HG03558 (cell line): ENCODE data around the gene NUDT16L1.
"Not testable (repeated sequence)": the region's sequence is repeated elsewhere in the genome, so short reads cannot be mapped to it uniquely, and the experiment has no call there.

ENCODE experiments used
- ATAC-seq: cut with Tn5 transposase; IDR thresholded peaks from one replicate; pipeline ENCODE4 v1.9.1; 2021; ENCODE audit warnings: moderate number of reproducible peaks; ENCODE audit not compliant: unreplicated experiment; ENCODE audit errors: extremely low read depth

Gene NUDT16L1

DNA sequence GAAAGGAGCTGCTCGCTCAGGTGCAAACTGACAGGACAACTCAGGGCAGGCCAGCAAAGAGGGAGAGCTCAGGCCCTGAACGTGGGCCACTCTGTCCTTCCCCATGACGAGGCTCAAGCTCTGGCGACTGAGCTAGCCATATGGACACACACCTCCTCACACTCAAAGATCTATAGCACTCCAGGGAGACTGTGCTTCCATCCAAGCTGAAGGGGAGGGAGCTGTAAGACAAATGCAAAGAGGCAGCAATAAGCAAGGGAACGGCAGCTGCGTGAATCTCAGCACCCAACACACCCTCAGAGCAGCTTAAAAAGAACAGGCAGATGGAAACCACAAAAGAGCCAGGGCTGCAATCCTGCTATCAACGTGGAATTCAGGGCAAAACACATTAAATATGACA, 13.5 kb downstream of the NUDT16L1 start:
- no peak for ATAC-seq

DNA sequence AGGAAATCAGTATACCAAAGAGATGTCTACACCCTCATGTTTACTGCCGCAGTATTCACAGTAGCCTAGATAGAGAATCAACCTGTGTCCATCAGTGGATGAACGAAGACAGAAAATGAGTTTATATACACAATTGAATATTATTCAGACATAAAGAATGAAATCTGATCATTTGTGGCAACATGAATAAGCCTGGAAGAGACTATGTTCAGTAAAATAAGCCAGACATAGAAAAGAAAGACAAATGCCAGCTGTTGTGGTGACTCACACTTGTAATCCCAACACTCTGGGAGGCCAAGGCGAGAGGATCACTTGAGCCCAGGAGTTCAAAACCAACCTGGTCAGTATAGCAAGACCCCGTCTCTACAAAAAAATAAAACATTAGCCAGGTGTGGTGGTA, 16.1 kb downstream of the NUDT16L1 start:
- no peak for ATAC-seq

GRCh38 chr16:4713663-4714501, 20.5 kb downstream of the NUDT16L1 start:
- no peak for ATAC-seq

GRCh38 chr16:4714996-4715395, 21.6 kb downstream of the NUDT16L1 start:
- ATAC-seq: no peak

DNA sequence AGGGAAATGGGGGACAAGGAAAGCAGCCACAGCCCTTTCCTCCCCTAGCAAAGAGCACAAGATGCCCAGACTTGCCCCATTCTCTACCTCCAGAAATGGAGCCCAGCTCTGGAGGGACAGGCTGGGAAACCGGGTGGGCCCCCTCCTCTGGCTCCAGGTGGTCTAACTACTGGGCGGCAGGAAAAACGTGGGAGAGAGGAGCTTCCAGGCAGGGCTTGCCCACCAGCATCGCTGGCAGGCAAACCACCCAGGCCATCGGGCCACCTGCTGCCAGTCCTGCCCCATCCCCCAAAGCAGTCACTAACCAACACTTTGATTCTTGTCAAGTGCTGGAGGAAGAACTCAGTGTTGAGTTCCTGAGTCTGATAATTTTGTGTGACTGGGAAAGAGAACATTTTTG, 25.1 kb downstream of the NUDT16L1 start:
- ATAC-seq: no peak

- no peak for ATAC-seq
These were observed 29.9 kb downstream of the NUDT16L1 start for GRCh38 chr16:4723071-4723767.

GRCh38 chr16:4724661-4725270, 31.4 kb downstream of the NUDT16L1 start:
- no peak for ATAC-seq

GRCh38 chr16:4726616-4727015, 33.3 kb downstream of the NUDT16L1 start:
- no peak for ATAC-seq

- no peak for ATAC-seq
These were observed 35.3 kb downstream of the NUDT16L1 start for GRCh38 chr16:4728676-4729075.

GRCh38 chr16:4729876-4730275, 36.5 kb downstream of the NUDT16L1 start:
- no peak for ATAC-seq

GRCh38 chr16:4733211-4733742, 39.9 kb downstream of the NUDT16L1 start:
- no peak for ATAC-seq

GRCh38 chr16:4733747-4734062, 40.3 kb downstream of the NUDT16L1 start:
- no peak for ATAC-seq

- peak; percentile 58 for ATAC-seq
These were observed 40.8 kb downstream of the NUDT16L1 start, which contains the start of the genes ANKS3 and DNAAF8 for GRCh38 chr16:4734063-4734729. TSS of gene ANKS3 (minus strand) at chr16:4734271. CDS start at chr16:4730149, 4,122 bp downstream. TSS of gene DNAAF8 (plus strand) at chr16:4734537. CDS start at chr16:4736515, 1,978 bp downstream.

DNA sequence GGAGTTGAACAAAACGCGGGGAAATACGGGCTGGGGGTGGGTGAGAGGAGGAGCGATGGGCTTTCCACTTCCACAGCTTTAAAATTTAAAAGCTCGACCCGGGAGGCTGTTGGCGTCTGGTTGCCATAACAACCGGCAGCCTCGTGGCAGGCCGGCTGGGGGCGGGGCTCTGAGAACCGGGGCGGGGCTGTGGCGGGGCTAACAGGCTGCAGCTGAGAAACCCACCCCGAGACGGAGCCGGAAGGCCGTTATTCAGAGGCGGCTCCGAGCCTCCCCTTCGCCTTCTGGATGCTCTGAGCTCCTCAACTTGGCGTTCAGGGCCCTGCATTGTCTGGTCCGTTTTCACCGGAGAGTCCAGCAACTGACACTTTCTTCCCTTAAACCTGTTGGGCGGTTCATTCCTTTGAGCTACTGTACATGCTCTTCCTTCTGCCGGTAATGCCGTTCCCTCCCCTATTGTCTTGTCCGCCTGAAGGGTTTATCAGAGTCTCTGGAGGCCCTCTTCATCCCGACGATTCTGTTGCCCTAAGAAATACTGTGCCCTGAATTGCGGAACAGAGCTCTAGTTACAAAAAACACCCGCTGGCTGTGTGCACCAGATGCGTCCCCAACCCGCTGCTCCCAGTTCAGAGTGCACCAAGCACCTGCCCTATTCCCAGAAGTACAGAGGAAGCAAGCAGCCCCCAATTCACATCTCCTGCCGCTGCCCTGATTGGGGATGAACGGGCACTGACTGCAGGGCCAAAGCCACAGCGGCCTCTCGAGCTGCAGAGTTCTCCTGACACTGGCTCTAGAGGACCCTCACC, 41.6 kb downstream of the NUDT16L1 start:
- peak; percentile 25 for ATAC-seq

DNA sequence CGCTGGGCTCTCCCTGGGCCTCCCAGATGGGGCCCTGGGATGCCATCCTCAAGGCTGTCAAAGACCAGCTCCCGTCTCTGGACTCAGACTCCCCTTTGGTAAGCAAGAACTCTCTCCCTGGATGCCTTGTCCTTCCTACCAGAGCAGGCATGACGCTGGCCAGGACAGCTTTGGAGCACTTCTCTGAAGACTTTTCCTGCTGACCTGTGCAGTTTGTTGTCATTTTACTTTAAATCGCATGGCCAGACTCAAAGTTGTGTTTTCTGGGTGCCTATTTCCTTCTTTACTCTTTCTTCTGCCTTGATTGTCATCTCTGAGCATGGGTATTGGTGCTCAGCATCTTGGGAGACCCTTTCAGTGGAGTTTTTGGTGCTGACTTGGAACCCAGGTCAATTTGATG, 43.2 kb downstream of the NUDT16L1 start:
- ATAC-seq: no peak

GRCh38 chr16:4737545-4737944, 44.2 kb downstream of the NUDT16L1 start:
- ATAC-seq: no peak

GRCh38 chr16:4738370-4738769, 45.0 kb downstream of the NUDT16L1 start:
- not testable (repeated sequence) for ATAC-seq

DNA sequence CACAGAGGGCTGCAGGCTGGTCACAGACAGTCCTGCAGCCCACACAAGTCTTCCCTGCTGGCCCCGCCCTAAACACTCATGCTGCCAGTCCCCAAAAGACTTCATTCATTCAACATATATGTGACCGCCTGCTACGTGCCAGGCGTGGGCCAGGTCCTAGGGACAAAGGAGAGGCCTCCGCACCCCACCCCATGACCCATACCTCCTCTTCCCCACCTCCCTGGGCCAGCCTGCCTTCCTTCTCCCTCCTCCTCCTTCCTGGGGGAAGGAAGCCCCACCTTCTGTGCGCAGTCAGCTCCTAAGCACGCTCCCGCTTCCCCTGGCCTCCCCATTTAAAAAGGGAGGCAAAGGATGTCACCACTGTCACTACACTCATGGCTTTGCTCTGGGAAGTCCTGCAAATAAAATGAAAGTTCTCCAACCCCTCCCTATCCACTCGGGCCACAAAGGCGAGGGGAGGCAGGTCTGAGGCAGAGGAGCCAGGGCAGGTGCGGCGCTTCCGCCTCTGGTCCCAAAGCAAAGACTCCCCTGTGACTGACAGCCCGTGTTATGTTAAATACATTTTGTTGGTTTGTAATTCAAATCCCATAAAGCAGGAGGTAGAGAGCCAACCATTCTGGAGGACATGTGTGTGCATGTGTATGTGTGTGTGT, 50.0 kb downstream of the NUDT16L1 start:
- ATAC-seq: no peak
